ENCODE data around the gene PRCP.

GRCh38 chr11:82900277-82901164 is at the start of gene PRCP:
- TF ChIP-seq EZH2 (IDR thresholded peaks at IDR 0.05; ENCODE audit: borderline replicate concordance, low read depth, low read length, poor library complexity, severe bottlenecking) (no peak), CTCF (conservative IDR thresholded peaks at IDR 0.05; ENCODE audit: low read depth, low read length) (0 out of 2 replicates have a peak, but pooled peaks have one; percentile 18)
